Lower leg skin (tissue), 4 donors: Measurements from ENCODE around the gene TBRG4. TPM values are rescaled to one million over a fixed set of nuclear protein-coding genes. Genes with fewer than 3 reads are reported as not detected.
"Not testable (repeated sequence)": the region's sequence is repeated elsewhere in the genome, so short reads cannot be mapped to it uniquely, and the experiment has no call there.

Source experiments
- DNase-seq, 2 donors: peaks; one replicate each; pipeline ENCODE4 v3.0.0-alpha.2; 2019; ENCODE audit warnings: low spot score in 2 of 2
- H3K4me3 ChIP-seq: fragments of 200-600 bp; sonication (generic); 2 replicates; pipeline ENCODE4 v1.5.1; 2017; ENCODE audit warnings: mild to moderate bottlenecking, low read depth; ENCODE audit not compliant: poor library complexity, severe bottlenecking
- POLR2A ChIP-seq, 2 donors: fragments of 450-650 bp; IDR thresholded peaks; one replicate each; pipeline ENCODE4 v1.6.1; 2016 to 2017; ENCODE audit warnings: antibody characterized with exemption in 2 of 2, mild to moderate bottlenecking in 1 of 2, moderate library complexity in 1 of 2
- WGBS, 2 donors: methylation state at CpG; one replicate each; pipeline ENCODE4 v1.1.5; 2018; 5-methylcytosine and 5-hydroxymethylcytosine counted together
- intact Hi-C: fragments of 100-400 bp; cut with DNase I; formaldehyde crosslinking; loops from one replicate; pipeline ENCODE4 v1.15.0; 2023; ENCODE audit warnings: low total_unique reads
- total RNA-seq, 4 donors: library from RNA; depleted of rRNA; stranded (reverse); fragments of >200 nt; gene quantifications; one replicate each; pipeline ENCODE4 v1.1.0, GENCODE V29; 2016
- TF ChIP-seq, protein P1 (sequence below), 3 donors: fragments of 450-650 bp; IDR thresholded peaks; one replicate each; pipeline ENCODE4 v1.5.1; 2016; ENCODE audit warnings: antibody characterized with exemption in 3 of 3, mild to moderate bottlenecking in 3 of 3, moderate library complexity in 2 of 3

TBRG4 gene
- total RNA-seq, 4 donors from 2014 or later, result 46.0 to 62.3 (median 58.1) TPM

DNA sequence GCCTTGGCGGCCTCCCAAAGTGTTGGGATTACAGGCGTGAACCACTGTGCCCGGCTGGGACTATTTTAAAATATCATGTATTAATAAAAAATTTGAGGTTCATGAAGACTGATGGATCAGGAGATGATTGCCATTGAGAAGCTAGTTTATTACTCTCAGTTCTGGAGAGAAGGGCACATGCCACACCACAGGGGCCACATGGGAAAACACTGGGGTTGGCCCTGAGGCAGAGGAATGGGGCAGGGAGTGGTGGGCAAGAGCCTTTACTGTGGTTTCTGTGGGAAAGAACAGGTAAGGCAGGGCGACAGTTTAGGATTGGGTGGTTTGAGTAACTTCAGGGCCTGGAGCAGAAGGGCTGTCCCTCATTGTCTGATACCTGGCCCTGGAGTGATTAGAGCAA is 6.8 kb upstream of the TBRG4 start:
- DNase-seq, result no peak
- intact Hi-C loops, result no loop called here
- WGBS, 2 donors, result 77 to 86% methylated on average over 4 of the region's 4 CpGs
- H3K4me3 ChIP-seq, result no peak overlapping the region
- TF ChIP-seq, protein P1, sequence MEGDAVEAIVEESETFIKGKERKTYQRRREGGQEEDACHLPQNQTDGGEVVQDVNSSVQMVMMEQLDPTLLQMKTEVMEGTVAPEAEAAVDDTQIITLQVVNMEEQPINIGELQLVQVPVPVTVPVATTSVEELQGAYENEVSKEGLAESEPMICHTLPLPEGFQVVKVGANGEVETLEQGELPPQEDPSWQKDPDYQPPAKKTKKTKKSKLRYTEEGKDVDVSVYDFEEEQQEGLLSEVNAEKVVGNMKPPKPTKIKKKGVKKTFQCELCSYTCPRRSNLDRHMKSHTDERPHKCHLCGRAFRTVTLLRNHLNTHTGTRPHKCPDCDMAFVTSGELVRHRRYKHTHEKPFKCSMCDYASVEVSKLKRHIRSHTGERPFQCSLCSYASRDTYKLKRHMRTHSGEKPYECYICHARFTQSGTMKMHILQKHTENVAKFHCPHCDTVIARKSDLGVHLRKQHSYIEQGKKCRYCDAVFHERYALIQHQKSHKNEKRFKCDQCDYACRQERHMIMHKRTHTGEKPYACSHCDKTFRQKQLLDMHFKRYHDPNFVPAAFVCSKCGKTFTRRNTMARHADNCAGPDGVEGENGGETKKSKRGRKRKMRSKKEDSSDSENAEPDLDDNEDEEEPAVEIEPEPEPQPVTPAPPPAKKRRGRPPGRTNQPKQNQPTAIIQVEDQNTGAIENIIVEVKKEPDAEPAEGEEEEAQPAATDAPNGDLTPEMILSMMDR (IDR thresholded peaks at IDR 0.05), result no peak
- no peak for TF ChIP-seq POLR2A (IDR thresholded peaks at IDR 0.05)

DNA sequence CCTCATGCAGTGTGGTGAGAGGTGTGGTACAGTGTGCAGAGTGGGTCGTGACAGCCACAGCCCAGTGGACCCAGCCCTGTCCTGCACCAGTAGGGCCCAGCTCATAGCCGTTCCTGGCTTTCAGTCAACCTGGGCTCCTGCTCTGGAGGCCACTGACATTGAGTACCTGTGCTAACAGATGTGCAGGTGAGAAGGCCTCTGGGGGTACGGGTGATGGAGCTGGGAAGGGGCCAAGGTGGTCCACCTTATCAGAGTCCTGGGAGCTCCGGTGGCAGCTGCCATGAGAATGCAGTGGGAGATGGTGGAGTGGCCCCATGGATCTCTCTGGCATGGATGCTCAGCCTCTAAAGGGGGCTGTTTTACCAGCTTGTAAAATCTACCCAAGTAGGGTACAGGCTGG is 6.1 kb upstream of the TBRG4 start:
- intact Hi-C loops, result no loop called here
- DNase-seq, result no peak
- 78 to 84% methylated on average over 4 of the region's 4 CpGs for WGBS, 2 donors
- H3K4me3 ChIP-seq, result no peak overlapping the region
- TF ChIP-seq POLR2A (IDR thresholded peaks at IDR 0.05), result no peak
- TF ChIP-seq, protein P1 (IDR thresholded peaks at IDR 0.05), result no peak

DNA sequence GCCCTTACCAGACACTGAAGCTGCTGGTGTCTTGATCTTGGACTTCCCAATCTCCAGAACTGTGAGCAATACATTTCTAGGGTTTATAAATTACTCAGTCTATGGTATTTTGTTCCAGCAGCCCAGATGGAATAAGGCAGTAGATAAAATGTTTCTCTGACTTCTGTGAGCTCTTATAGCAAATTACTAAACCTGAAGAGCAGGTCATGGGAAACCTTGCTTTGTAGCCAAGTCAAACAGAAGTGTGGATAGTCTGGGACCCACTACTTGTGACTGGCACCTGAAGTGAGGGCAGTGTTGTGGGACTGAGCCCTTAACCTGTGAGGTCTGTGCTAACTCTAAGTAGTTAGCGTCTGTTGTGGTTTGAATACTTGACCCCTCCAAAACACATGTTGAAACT is 4.6 kb upstream of the TBRG4 start:
- H3K4me3 ChIP-seq, result no peak overlapping the region
- TF ChIP-seq, protein P1 (IDR thresholded peaks at IDR 0.05), result no peak
- no peak for TF ChIP-seq POLR2A (IDR thresholded peaks at IDR 0.05)
- WGBS, 2 donors, result 93 to 100% methylated on average over 1 of the region's 1 CpG
- no peak for DNase-seq
- intact Hi-C loops, result no loop called here

DNA sequence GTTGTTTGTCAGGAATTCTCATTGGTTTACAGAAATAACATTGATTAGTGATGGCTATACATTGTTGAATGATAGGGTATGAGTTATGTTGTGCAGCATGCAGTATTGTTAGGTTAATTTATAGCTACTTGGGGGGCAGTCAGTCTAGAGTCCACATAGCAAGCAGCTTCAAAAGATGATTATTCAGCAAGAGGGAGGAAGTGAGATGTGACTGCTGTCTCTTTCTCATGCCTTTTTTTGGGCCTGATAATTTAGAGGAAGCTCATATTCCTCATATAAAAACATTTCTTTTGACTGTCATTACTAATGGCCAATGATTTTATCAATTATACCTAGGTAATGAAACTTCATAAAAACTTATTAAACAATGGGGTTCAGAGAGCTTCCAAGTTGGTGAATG is 3.4 kb upstream of the TBRG4 start:
- intact Hi-C loops, result no loop called here
- TF ChIP-seq POLR2A (IDR thresholded peaks at IDR 0.05), result no peak
- TF ChIP-seq, protein P1 (IDR thresholded peaks at IDR 0.05), result no peak
- DNase-seq, result no peak
- no peak overlapping the region for H3K4me3 ChIP-seq

DNA sequence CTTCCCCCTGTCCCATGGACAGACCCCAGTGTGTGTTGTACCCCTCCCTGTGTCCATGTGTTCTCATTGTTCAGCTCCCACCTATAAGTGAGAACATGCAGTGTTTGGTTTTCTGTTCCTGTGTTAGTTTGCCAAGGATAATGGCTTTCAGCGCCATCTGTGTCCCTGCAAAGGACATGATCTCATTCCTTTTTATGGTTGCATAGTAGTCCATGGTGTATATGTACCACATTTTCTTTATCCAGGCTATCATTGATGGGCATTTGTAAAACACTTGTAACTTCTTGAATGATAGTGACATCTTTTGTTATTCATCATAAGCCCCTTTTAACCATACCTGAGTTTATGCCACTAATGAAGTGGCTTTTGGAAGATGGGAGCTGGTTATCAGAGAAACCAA is 2.8 kb upstream of the TBRG4 start:
- WGBS, 2 donors, result 53 to 67% methylated on average over 1 of the region's 1 CpG
- intact Hi-C loops, result not testable (repeated sequence)

DNA sequence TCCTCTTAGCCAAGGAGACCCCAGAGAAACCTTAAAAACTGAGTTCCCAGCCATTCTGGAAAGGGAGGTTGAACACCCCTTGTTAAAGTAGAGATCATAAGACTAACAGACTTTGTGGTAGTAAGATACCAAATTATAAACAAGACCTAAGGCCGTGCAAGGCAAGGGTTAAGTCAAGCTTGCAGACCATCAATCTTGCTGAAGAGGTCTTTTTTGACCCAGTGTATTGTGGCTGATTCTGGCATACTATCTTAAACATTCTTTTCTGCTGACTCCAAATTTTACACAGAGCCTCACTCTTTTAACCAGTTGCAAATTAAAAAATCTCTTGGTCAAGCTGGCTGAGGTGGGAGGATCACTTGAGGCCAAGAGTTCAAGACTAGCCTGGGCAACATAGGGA is 1.2 kb upstream of the TBRG4 start:
- intact Hi-C loops, result no loop called here
- WGBS, 2 donors, result 83 to 93% methylated on average over 1 of the region's 1 CpG
- TF ChIP-seq POLR2A (IDR thresholded peaks at IDR 0.05), result no peak
- TF ChIP-seq, protein P1 (IDR thresholded peaks at IDR 0.05), result no peak
- H3K4me3 ChIP-seq, result no peak overlapping the region
- DNase-seq, result no peak

More for the DNA sequence above, 2.8 kb upstream of the TBRG4 start:
- H3K4me3 ChIP-seq, DNase-seq: not testable (repeated sequence)
